ENCODE data around the gene HASPIN. TPM values are rescaled to one million over a fixed set of nuclear protein-coding genes. Genes with fewer than 3 reads are reported as not detected.

Gene HASPIN
- total and polyA plus RNA-seq, 2 experiments from 2014 or later = 6.1 to 35.1 TPM

DNA sequence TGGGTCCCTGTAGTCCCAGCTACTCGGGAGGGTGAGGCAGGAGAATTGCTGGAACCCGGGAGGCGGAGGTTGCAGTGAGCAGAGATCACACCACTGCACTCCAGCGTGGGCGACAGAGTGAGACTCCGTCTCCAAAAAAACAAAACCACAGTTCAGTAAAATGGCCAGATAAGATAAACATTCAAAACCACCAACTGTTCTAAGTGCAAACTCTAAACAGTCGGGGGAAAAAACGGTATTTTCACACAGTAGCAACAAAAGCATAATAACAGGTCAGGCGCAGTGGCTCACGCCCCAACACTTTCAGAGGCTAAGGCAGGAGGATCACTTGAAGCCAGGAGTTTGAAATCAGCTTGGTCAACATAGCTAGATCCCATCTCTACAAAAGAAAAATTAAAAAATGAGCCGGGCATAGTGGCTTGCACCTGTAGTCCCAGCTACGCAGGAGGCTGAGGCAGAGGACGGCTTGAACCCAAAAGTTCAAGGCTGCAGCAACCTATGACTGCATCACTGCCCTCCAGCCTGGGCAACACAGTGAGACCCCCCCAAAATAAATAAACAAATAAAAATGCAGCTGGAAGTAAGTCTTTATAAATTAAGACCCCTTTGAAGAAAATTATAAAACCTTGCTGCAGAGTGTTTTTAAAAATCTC lies 10.8 kb upstream of the HASPIN start (continued):
- TF ChIP-seq ZNF462 (CRISPR knock-in tag; IDR thresholded peaks at IDR 0.05) (no peak), ZNF331 (CRISPR knock-in tag; IDR thresholded peaks at IDR 0.05; ENCODE audit: low read depth) (no peak), JUNB (IDR thresholded peaks at IDR 0.05; ENCODE audit: unreplicated experiment) (no peak), POLR2AphosphoS5 (IDR thresholded peaks at IDR 0.05; ENCODE audit: low read depth) (no peak), STAT1 (IDR thresholded peaks at IDR 0.05; ENCODE audit: unreplicated experiment) (no peak)
- TF ChIP-seq, protein P1, sequence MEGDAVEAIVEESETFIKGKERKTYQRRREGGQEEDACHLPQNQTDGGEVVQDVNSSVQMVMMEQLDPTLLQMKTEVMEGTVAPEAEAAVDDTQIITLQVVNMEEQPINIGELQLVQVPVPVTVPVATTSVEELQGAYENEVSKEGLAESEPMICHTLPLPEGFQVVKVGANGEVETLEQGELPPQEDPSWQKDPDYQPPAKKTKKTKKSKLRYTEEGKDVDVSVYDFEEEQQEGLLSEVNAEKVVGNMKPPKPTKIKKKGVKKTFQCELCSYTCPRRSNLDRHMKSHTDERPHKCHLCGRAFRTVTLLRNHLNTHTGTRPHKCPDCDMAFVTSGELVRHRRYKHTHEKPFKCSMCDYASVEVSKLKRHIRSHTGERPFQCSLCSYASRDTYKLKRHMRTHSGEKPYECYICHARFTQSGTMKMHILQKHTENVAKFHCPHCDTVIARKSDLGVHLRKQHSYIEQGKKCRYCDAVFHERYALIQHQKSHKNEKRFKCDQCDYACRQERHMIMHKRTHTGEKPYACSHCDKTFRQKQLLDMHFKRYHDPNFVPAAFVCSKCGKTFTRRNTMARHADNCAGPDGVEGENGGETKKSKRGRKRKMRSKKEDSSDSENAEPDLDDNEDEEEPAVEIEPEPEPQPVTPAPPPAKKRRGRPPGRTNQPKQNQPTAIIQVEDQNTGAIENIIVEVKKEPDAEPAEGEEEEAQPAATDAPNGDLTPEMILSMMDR (conservative IDR thresholded peaks at IDR 0.05; ENCODE audit: low read depth in 2 of 2) = no peak

GRCh38 chr17:3715296-3715695 lies 8.4 kb upstream of the HASPIN start:
- peaks cover 18% of the 10 kb centered on the region for H3K36me3 ChIP-seq (ENCODE audit: insufficient read depth)
- TF ChIP-seq ETS1 (IDR thresholded peaks at IDR 0.05) (no peak), ZNF331 (CRISPR knock-in tag; IDR thresholded peaks at IDR 0.05; ENCODE audit: low read depth) (no peak), REST (IDR thresholded peaks at IDR 0.05; ENCODE audit: unreplicated experiment) (no peak), EZH2 (IDR thresholded peaks at IDR 0.05; ENCODE audit: low read depth, unreplicated experiment) (no peak)

More at GRCh38 chr17:3715296-3715695, 8.4 kb upstream of the HASPIN start:
- Mint-ChIP-seq H3K4me3 (no peak overlapping the region), H3K4me1 (no peaks in the 10 kb centered on the region; the same call in 1 of the 3 replicates), H3K27me3 (ENCODE audit: insufficient read depth, low read depth, poor library complexity) (no peaks in the 10 kb centered on the region), H3K27ac (no peak overlapping the region), H3K36me3 (ENCODE audit: low read depth) (peaks cover 43% of the 10 kb centered on the region), H3K9me3 (no peaks in the 10 kb centered on the region)
- H3K4me2 ChIP-seq = no peak overlapping the region
- 0 out of 2 replicates have a peak, but pooled peaks cover 4% of the 10 kb centered on the region for H3F3A ChIP-seq (replicated peaks; ENCODE audit: low read depth)
- H3K4me3 ChIP-seq = no peak overlapping the region
- peaks cover 5% of the 10 kb centered on the region; the same call in 1 of the 2 replicates for H4K20me1 ChIP-seq (replicated peaks; ENCODE audit: insufficient read depth)
- H3K27me3 ChIP-seq (ENCODE audit: insufficient read depth) = no peaks in the 10 kb centered on the region
- no peaks in the 10 kb centered on the region for H3K4me1 ChIP-seq (ENCODE audit: insufficient read depth)
- no peaks in the 10 kb centered on the region for H3K9me2 ChIP-seq (ENCODE audit: insufficient read depth)
- DNase-seq (ENCODE audit: low spot score) (no peak), ATAC-seq (no peak)
- no peaks in the 10 kb centered on the region for H3K79me2 ChIP-seq (replicated peaks; ENCODE audit: insufficient read depth)
- no peak overlapping the region for H3K27ac ChIP-seq (ENCODE audit: low read depth)
- no peak overlapping the region for H2AFZ ChIP-seq

Measured in GM23338 (cell line).